GM12878 (cell line): Measurements from ENCODE around the gene MYO7B. TPM values are rescaled to one million over a fixed set of nuclear protein-coding genes. Genes with fewer than 3 reads are reported as not detected.

Experiments
- ATAC-seq: fragments of 200-7000 bp; cut with Tn5 transposase; 3 replicates; pipeline ENCODE4 v1.9.1; 2020; ENCODE audit warnings: mild to moderate bottlenecking, moderate library complexity
- BruUV-seq: library from RNA; stranded (reverse); fragments of 400-500 nt; replicated peaks from 2 replicates; lab custom pipeline; 2021; lab: Mats Ljungman, UMichigan
- CTCF ChIA-PET: fragments of 300-600 bp; sonication (Branson Sonifier 250); formaldehyde crosslinking; extraction: SDS; loops from one replicate; lab custom pipeline; 2021; ENCODE audit warnings: inconsistent platforms; lab: Yijun Ruan, JAX
- POLR2A ChIA-PET: fragments of 350-600 bp; formaldehyde crosslinking; extraction: SDS; loops from one replicate; lab custom pipeline; 2021; ENCODE audit warnings: inconsistent platforms; lab: Charles Lee
- RAD21 ChIA-PET: fragments of 300-600 bp; sonication (Branson Sonifier 250); formaldehyde crosslinking; loops from one replicate; lab custom pipeline; 2023; ENCODE audit warnings: antibody characterized with exemption; ENCODE audit not compliant: unreplicated experiment; lab: Charles Lee
- SMC1A ChIA-PET: fragments of 300-600 bp; sonication (Branson Sonifier 250); formaldehyde crosslinking; loops from one replicate; lab custom pipeline; 2023; ENCODE audit not compliant: unreplicated experiment, uncharacterized antibody; lab: Charles Lee
- DNase-seq: peaks from one replicate; pipeline ENCODE4 v3.0.0-alpha.2; 2011; ENCODE audit warnings: low read depth, low spot score
- FAIRE-seq: peaks from 3 replicates; lab custom pipeline; 2011; peaks lifted over from hg19 to GRCh38; lab: Jason Lieb, UNC
- H2AFZ ChIP-seq: 2 replicates; pipeline ENCODE4 v1.6.0; 2011; ENCODE audit warnings: low read depth, low read length, control low read depth; ENCODE audit not compliant: control insufficient read depth
- H3K27ac ChIP-seq: 2 replicates; pipeline ENCODE4 v1.5.1; 2011; ENCODE audit warnings: control low read depth; ENCODE audit not compliant: control insufficient read depth, insufficient read depth
- H3K27me3 ChIP-seq, 2 experiments: replicated peaks in 1 of 2; 2 replicates each; pipeline versions ENCODE4 v1.6.0 to v1.6.1; 2011; ENCODE audit warnings: low read length in 1 of 2; ENCODE audit not compliant: control insufficient read depth in 2 of 2, insufficient read depth in 2 of 2
- H3K36me3 ChIP-seq, 2 experiments: 2 replicates each; pipeline ENCODE4 v1.5.1; 2011; ENCODE audit warnings: low read length in 1 of 2; ENCODE audit not compliant: control insufficient read depth in 2 of 2, insufficient read depth in 2 of 2
- H3K4me1 ChIP-seq: 2 replicates; pipeline ENCODE4 v1.6.1; 2011; ENCODE audit warnings: mild to moderate bottlenecking, low read length, moderate library complexity, mixed read lengths; ENCODE audit not compliant: control insufficient read depth, insufficient read depth
- H3K4me2 ChIP-seq: 2 replicates; pipeline ENCODE4 v1.6.0; 2011; ENCODE audit warnings: control low read depth; ENCODE audit not compliant: control insufficient read depth, insufficient read depth
- H3K4me3 ChIP-seq: fragments of 200-600 bp; sonication (generic); 2 replicates; pipeline ENCODE4 v1.5.1; 2016
- H3K79me2 ChIP-seq: 2 replicates; pipeline ENCODE4 v1.6.0; 2011; ENCODE audit warnings: low read length; ENCODE audit not compliant: control insufficient read depth, insufficient read depth
- H3K9ac ChIP-seq: 2 replicates; pipeline ENCODE4 v1.8.0; 2011; ENCODE audit warnings: low read length, control low read depth, mixed read lengths; ENCODE audit not compliant: control insufficient read depth, insufficient read depth
- H3K9me3 ChIP-seq: replicated peaks from 3 replicates; pipeline ENCODE4 v1.5.1; 2011; ENCODE audit warnings: mild to moderate bottlenecking, low read length; ENCODE audit not compliant: control insufficient read depth, insufficient read depth
- H4K20me1 ChIP-seq: 2 replicates; pipeline ENCODE4 v1.6.0; 2011; ENCODE audit not compliant: control insufficient read depth, insufficient read depth
- POLR2A ChIP-seq: IDR thresholded peaks from 2 replicates; pipeline ENCODE4 v1.6.1; 2011; ENCODE audit warnings: low read depth, mild to moderate bottlenecking, low read length
- SPI1 ChIP-seq: IDR thresholded peaks from 2 replicates; pipeline ENCODE4 v1.6.1; 2011; ENCODE audit warnings: low read depth, mild to moderate bottlenecking, low read length, moderate library complexity, borderline replicate concordance; ENCODE audit not compliant: insufficient read depth
- WGBS: methylation state at CpG from one replicate; pipeline ENCODE4 v1.1.6; 2016; ENCODE audit warnings: low lambda C conversion rate; ENCODE audit not compliant: insufficient replicate concordance, insufficient coverage; ENCODE audit errors: missing lambda C conversion rate; 5-methylcytosine and 5-hydroxymethylcytosine counted together
- in situ Hi-C: fragments of 300-500 bp; cut with MboI; formaldehyde crosslinking; loops from 9 replicates; pipeline ENCODE4 v1.14.3; 2018; ENCODE audit warnings: mixed read lengths
- intact Hi-C: fragments of 100-400 bp; cut with micrococcal nuclease; formaldehyde crosslinking; loops from one replicate; pipeline ENCODE4 v1.14.2; 2022; ENCODE audit not compliant: unreplicated experiment
- polyA plus RNA-seq, 11 experiments: library from polyadenylated mRNA; depleted of rRNA in 4 of 11; unstranded in 6 of 11; stranded (reverse) in 5 of 11; fragments of >200 nt; fragmentation: Nextera tagmentation in 4 of 11; fragmentation: Illumina TruSeq in 1 of 11; extraction: Ambion mirVana in 4 of 11; extraction: Trizol in 1 of 11; gene quantifications; 1 replicate in 1 of 11; 2 replicates in 10 of 11; pipeline versions ENCODE4 v1.2.1 to v1.2.3, GENCODE V29; 2011 to 2016; ENCODE audit warnings: inconsistent platforms in 2 of 11, missing spikeins in 2 of 11, low read depth in 1 of 11
- total RNA-seq, 4 experiments: library from RNA; depleted of rRNA in 3 of 4; stranded (reverse); fragments of >200 nt in 3 of 4; fragmentation: Illumina TruSeq in 1 of 4; extraction: Trizol in 1 of 4; gene quantifications; 2 replicates each; pipeline versions ENCODE4 v1.2.1 to v1.2.3, GENCODE V29; 2013 to 2021

The MYO7B gene
- total and polyA plus RNA-seq, 10 of the 15 experiments (the other 5 are each of a cell fraction or from before 2014, with no cell fraction given), result 0.08 to 4.8 (median 1.2) TPM

- DNase-seq (no peak), ATAC-seq (no peak), FAIRE-seq (no peak)
- Histone ChIP-seq H3K36me3 (no peaks in the 10 kb centered on the region), H3K9me3 (no peaks in the 10 kb centered on the region; the same call in 2 of the 3 replicates), H3K4me1 (peaks cover 17% of the 10 kb centered on the region), H3K9ac (no peak overlapping the region), H3K79me2 (no peaks in the 10 kb centered on the region), H3K4me3 (no peak overlapping the region; the same call in 1 of the 2 replicates), H3K27ac (peak overlapping the region; percentile 70), H3K4me2 (peak overlapping the region; percentile 90), H3K27me3 (0 out of 4 replicates have a peak, but pooled peaks cover 0 to 4% of the 10 kb centered on the region in 2 experiments), H2AFZ (no peak overlapping the region; the same call in 1 of the 2 replicates), H4K20me1 (no peaks in the 10 kb centered on the region)
- CTCF ChIA-PET, result interaction anchor here (0.8 to 2.2 kb wide), 11 partner anchors 12 to 173 kb away, joined by 3 to 13 read pairs (median 4); partner anchors contain the start of gene IWS1
- no TSS peak for BruUV-seq
- 20% methylated on average over 2 of the region's 2 CpGs for WGBS
- RAD21 ChIA-PET, result interaction anchor here (0.9 to 2.2 kb wide), 5 partner anchors 29 to 267 kb away, joined by 3 to 15 read pairs (median 5); partner anchors contain the start of gene IWS1
- intact Hi-C loops, result loop anchor here (1.0 kb wide), 1 partner anchor 37 kb away; the partner anchor contains the start of gene IWS1
- SMC1A ChIA-PET, result interaction anchor here (0.7 to 2.5 kb wide), 13 partner anchors 13 to 152 kb away, joined by 3 to 16 read pairs (median 5); partner anchors contain the start of gene IWS1
- POLR2A ChIA-PET, result interaction anchor here (1.6 kb wide), 2 partner anchors 12 to 36 kb away, joined by 6 to 8 read pairs; partner anchors contain the start of gene IWS1
- TF ChIP-seq SPI1 (peak; percentile 3; the same call in 1 of the 2 replicates), POLR2A (no peak)
- TF ChIP-seq, all 136 proteins: peak for 1
- in situ Hi-C loops, result no loop called here
These were observed 27.5 kb downstream of the MYO7B start for GRCh38 chr2:127562936-127563335.
